Uterus (tissue), 2 donors: ENCODE data around the gene HDHD2.

Experiments used
- CTCF ChIP-seq, 4 experiments: fragments of 200-600 bp in 2 of 4; fragments of 450-650 bp in 2 of 4; sonication (generic) in 2 of 4; IDR thresholded peaks; one replicate each; pipeline ENCODE4 v1.5.1; 2016 to 2019; ENCODE audit warnings: antibody characterized with exemption in 4 of 4, mild to moderate bottlenecking in 2 of 4, moderate library complexity in 1 of 4
- POLR2A ChIP-seq, 2 donors: fragments of 450-650 bp; IDR thresholded peaks; one replicate each; pipeline ENCODE4 v1.6.1; 2016; ENCODE audit warnings: antibody characterized with exemption in 2 of 2, mild to moderate bottlenecking in 1 of 2, moderate library complexity in 1 of 2

GRCh38 chr18:47160256-47160655 is 10.0 kb upstream of the HDHD2 start:
- TF ChIP-seq CTCF (IDR thresholded peaks at IDR 0.05) = no peak
- no peak for TF ChIP-seq POLR2A (IDR thresholded peaks at IDR 0.05)
